GM18858 (cell line): Measurements from ENCODE around the gene PECR.
"Not testable (repeated sequence)": the region's sequence is repeated elsewhere in the genome, so short reads cannot be mapped to it uniquely, and the experiment has no call there.

Experiments
- ATAC-seq: cut with Tn5 transposase; IDR thresholded peaks from one replicate; pipeline ENCODE4 v1.9.1; 2021; ENCODE audit not compliant: unreplicated experiment

Gene PECR

DNA sequence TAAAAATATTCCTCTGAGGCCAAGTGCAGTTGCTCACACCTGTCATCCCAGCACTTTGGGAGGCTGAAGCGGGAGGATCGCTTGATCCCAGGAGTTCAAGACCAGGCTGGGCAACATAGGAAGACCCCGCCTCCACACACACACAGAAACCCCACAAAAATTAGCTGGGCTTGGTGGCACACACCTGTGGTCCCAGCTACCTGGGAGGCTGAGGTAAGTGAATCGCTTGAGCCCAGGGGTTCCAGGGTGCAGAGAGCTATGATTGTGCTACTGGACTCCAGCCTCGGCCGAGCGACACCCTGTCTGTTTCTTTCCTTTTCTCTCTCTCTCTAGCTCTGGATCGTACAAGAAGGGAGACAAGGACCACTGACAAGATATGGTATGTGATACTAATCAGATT is 25.7 kb upstream of the PECR start:
- no peak for ATAC-seq

DNA sequence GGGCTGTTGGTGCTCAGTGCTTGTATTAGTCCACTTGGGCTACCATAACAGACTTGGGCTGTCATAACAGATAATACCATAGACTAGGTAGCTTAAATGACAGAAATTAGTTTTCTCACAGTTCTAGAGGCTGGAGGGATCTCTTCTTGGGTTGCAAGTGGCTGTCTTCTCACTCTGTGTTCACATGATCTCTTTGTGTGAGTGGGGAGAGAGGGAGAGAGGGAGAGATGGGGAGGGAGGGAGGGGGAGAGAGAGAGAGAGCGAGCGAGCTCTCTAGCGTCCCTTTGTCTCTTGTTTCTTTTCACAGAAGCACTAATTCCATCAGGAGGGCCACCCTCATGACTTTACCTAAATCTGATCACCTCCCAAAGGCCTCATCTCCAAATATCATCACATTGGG is 23.1 kb upstream of the PECR start:
- no peak for ATAC-seq

DNA sequence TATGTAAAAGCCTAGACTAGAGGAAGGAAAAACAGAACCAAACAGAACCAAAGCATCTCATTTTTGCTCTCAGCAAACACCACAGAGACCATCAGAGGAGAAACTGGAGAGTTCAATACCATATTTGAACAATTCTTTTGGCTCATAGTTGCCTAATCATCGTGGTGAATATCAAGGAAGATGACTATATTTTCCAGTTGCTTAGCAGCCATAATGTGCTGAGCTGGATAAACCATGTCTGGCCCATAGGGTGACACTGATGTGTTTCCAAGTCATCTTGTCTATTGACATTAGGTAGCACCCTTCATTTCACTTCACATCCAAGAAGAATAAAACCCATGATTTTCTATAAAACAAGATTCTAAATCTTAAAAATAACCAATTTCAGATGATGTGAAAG is 21.6 kb upstream of the PECR start:
- no peak for ATAC-seq

DNA sequence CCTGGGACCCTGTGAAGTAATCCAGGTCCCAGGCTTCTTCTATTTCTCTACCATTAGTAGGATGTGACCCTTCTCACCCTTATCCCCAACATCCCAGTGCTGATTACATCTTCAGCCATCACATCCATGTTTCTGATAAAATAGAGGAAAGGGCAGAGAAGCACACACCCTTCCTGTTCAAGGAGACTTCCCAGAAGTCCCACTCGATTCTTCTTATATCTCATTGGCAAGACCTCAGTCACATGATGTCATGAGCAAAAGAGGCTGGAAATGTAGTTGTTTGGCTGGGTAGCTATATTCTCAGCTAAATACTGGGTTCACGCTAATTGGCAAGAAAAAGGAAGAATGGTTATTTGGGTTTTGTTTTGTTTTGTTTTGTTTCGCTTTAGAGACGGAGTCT is 19.5 kb upstream of the PECR start:
- no peak for ATAC-seq

DNA sequence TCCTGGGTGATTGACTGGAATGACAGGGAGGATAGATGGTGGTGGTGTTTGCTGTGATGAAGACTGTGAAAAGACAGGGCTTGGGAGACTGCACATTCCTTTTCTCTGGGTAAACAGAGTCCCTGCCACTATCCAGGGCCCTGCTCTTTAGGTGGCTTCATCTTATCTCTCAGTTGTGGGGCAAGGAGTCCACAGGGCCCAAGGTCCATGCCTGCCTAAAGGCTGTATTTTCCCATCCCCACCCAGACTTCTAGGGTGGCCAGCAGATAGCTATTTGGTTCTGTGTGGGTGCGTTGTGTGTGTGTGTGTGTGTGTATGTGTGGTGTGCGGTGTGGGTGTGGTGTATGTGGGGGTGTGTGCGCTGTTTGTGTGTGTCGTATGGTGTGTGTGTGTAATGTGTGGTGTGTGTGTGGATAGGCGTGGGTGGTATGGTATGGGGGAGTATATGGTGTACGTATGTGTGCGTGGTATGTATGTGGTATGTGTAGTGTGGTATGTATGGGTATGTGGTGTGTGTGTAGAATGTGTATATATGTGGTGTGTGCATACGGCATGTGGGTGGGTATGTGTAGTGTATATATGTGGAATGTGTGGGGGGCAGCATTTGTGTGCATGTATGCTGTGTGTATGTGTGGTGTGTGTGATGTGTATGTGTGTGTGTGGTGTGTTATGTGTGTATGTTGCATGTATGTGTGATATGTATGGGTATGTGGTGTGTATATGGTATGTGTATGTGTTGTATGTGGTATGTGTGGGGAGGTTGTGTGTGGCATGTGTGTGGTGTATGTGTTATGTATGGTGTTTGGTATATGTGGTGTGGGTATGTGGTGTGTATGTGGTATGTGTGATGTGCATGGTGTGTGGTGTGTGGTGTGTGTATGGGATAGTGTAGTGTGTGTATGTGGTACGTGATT is 17.1 kb upstream of the PECR start:
- ATAC-seq = no peak

DNA sequence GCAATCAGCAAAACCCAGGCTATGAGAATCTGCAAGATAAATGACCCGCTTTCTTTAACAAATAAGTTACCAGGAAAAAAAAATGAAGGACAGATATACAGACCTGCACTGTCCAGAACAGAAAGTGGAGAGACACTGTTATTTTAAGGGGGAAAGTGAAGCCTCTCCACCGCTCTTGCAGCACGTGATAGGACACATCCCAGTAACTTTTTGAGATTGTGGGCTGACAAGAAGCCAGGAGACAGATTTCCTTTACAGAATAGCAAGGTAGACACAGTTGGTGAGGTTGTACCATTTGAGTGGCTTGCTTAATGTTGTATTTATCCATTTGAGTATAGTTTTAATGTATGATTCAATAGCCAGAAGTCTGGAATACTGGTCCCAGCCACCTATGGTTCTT is 13.1 kb upstream of the PECR start:
- ATAC-seq = no peak

DNA sequence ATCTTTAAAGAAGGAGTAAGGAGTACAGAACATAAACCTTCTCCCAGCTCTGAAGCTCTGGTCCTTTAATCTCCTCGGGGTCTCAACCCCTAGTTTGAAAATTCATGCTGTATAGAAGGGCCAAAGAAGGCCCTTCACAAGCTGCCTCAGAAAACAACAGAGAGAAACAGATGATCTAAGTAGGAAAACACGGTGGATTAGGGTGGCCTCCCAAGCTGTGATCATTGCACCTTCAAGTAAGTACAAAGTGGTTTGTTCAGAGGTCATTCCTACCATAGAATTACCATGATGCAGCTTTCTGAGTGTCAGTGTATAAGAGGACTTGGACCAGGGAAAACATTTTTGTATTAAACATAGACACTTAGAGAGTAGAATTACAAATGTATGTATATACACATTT is 11.0 kb upstream of the PECR start:
- ATAC-seq = no peak

DNA sequence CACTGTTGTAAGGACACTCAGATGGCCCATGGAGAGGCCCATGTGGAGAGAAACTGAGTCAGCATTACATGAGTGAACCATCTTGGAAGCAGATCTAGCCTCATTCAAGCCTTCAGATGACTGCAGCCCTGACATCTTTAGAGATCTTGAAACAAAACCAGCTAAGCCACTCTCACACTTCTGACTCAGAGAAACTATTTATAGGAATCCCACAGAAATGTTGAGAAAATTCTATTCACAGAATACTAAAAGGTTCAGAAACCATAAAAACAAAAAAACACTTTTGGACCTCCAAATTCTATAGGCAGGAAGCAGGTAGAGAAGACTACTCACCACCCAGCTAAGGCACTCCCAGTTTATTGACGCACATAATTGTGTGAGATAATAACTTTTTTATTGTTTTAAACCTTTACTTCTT is 8.8 kb upstream of the PECR start:
- ATAC-seq = peak; percentile 67

DNA sequence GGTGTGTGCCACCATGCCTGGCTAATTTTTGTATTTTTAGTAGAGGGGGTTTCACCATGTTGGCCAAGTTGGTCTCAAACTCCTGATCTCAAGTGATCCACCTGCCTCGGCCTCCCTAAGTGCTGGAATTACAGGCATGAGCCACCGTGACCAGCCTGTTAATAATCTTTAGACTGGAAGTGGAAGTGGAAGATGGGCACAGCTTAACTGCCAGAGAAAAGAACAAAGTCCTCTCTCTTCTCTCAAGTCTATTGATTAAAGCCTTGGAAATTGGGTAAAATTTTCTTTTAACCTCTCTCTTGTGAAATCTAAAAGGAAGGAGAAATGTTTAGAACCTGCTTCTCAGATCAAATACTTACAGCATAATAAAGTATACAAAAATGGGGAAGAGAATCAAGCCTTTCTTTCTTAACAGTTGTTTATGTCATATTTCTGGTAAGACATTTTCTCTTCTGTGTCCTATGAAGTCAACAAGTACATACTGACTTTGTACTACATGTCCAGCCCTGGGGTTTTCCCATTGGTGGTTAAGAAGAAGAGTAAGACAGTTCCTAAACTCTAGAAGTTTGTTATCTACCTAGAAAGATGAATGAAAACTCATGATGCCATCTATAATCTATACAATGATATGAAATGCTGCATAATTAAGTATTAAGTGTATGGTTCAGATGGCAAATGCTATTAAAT is 4.7 kb upstream of the PECR start:
- no peak for ATAC-seq

DNA sequence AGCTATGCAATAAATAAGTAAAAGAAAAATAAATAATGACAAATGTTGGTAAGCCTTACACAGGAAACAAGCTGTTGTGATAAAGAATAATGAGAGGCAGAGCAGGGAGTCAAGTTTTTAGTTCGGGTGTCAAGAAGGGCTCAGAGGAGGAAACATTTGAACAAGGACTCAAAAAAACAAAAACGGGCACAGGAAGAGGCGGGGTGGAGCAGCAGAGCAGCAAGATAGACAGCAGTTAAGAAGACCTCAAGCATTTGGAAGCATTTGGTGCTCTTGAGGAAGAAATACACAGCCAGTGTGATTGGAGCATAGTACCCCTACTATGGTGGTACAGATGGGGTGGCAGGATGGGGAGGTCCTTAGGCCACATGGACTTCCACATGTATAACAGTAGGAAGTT is 2.9 kb upstream of the PECR start:
- ATAC-seq = no peak

DNA sequence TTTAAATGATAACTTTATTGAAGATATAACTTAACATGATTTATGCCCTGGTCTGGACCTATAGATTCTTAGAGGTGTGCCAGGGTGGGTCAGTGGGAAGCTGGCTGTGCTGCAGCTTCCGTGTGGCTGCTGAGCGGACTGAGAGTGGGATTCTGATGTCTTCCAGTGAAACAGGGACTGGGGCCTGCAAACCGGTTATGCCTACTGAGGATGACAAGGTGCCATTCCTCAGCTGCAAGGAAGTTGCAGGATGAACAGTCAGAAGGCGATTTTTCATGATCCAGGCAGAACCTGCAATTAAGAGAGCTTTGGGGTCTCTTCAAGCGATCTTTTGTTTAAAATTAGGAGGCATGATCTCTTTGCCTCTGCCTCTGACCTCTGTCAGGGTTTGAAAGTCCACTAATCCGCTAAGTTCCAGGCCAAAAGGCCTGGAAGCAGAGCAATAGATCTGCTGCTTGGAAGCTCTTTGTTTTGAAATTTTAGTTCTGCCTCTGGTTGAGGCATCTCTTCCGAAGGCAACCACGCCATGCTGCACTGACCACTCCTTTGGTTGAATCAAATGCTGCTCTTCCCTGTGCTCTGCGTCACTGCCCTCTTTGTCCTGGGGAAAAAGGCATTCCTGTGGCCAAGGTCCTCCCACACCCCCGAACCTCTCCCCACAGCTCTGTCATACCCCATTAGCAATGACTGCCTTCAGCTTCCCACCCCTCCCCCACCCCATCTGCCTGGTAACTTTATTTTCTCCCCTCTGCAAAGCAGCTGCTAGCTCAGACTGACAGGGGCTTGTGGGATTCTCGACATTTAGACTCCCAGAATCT is 2.1 kb upstream of the PECR start:
- no peak for ATAC-seq

DNA sequence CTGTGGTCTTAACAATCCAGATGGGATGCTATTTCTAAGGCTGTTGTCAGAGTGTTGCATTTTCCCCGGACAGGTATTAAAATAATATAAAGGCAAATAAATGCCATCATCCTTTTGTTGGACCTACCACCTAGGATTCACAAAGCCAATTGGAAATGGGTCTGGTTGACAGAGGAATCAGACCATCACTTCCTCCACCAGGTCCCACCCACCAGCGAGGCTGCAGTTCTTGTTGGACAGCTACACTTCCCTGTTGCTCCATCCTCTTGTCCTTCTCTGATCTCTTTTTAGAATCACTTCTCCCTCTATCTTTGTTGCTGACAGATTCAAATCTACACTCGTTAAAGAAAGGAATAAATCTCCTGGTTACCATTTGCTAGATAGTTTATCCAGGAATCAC is 1.2 kb upstream of the PECR start:
- no peak for ATAC-seq

DNA sequence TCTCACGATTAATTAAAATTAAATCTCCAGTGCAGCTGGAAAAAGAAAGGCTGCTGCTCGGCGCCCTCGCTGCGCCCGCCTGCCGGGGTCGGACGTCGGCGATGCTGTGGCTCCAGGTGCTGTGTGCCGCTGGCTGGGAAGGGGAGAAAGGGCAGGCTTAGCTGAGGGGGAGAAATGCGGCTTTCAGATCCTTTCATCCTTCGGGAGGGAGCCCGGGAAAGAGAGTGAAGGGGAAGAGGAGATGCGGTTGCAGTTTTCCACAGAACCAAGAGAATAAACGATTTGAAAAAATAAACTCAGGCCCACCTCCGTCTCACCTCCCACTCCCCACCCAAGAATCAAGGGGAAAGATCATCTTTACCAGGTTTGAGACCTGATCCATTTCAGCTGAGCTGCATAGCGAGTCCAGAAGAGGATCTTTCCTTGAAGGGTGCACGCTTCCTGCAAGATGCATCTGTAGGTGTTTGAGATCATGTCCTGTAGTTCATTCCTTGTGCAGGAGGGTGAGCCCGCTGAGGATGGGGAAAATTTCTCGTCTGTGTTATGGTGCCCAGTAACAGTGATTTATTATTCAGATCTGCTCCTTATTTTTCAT is 605 bp upstream of the PECR start:
- no peak for ATAC-seq

DNA sequence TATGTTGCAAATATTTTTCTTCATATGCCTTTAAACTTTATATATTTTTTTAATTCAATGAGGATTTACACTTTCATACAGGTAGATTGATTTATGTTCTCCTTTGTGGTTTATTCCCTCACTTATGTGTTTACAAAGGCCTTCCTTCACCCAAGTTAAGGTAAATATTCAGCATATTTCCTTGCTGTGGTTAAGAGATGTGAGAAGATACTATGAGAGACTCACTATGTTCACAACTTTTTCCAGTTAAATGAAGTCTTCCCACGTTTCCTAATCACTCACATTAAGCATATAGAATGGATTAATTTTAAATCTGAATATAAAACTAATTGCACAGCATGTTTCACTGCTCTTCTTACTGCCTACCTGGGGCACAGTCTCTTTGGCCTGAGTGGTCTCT is 597 bp downstream of the PECR start:
- no peak for ATAC-seq

DNA sequence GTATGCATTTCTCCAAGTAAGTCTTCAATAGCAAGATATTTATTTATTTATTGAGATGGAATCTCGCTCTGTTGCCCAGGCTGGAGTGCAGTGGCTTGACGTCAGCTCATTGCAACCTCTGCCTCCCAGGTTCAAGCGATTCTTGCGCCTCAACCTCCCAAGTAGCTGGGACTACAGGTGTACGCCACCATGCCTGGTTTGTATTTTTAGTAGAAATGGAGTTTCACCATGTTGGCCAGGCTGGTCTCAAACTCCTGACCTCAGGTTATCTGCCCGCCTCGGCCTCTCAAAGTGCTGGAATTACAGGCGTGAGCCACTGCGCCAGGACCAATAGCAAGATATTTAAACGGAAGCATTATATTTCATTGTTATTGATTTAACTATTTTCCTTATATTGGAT is 1.6 kb downstream of the PECR start:
- ATAC-seq = not testable (repeated sequence)

DNA sequence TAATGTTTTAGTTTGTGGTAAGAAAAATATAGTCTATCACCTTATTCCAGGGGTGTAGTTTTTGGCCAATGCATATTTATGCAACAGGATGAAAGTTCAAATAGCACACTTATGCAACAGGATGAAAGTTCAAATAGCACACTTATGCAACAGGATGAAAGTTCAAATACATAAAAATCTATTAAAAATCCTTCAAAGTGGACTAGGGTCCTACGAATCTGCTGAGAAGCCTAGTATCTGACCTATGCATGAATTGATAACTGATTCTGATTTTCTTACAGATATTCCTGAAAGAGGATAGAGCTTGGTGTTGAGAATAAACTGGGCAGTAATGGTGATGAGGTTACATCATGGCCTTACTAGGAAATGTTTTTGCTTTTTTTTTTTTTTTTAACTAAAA is 2.8 kb downstream of the PECR start:
- no peak for ATAC-seq

DNA sequence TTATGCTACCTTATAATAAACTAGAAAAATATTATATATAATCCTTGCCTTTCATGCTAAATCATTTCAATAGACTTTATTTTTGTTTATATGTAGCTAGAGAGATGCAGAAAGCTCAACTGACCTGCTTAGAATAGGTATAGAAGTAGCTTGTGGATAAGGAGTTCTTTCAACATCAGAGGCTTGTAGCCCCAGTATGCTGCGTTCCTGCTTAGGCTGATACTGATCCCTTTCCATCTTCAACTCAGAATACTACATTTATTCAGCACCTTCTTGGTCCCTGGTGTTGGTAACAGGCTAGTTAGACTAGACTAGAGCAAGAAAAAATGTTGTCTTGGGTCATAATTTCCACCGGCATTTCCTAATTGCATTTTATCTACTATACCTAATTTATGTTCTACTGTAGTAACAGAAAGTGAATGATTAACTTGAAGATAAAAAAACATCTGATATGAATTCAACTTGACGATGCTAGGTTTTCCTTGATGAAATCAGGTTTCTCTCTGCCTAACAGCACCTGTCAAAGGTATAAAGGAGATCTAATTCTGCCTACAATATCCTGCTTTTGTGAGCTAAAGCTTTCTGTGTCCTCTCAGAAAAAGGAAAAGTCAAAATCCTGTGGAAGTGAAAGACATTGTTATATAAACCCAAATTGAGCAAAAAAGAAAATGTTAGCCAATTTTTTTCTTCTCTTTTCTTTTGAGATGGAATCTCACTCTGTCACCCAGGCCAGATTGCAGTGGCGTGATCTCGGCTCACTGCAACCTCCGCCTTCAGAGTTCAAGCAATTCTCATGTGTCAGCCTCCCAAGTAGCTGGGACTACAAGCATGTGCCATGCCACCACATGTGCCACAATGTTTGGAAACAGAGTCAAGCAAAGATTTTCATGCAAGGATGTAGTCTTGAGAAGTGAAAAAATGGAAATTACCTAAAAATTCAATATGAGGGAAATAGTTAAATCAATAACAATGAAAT is 5.8 kb downstream of the PECR start:
- no peak for ATAC-seq

DNA sequence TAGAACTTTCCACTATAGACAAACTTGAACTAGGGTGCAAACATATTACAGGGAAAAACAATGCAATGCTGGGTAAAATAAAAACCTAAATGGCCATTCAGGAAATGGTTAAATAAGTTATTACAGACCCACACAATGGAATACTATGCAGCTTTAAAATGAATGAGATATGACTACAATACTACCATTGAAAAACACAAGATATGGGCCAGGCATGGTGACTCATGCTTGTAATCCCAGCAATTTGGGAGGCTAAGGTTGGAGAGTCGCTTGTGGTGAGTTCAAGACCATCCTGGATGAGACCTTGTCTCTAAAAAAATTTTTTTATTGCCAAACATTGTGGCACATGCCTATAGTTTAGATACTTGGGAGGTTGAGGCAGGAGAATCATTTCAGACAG is 6.8 kb downstream of the PECR start:
- ATAC-seq = no peak

DNA sequence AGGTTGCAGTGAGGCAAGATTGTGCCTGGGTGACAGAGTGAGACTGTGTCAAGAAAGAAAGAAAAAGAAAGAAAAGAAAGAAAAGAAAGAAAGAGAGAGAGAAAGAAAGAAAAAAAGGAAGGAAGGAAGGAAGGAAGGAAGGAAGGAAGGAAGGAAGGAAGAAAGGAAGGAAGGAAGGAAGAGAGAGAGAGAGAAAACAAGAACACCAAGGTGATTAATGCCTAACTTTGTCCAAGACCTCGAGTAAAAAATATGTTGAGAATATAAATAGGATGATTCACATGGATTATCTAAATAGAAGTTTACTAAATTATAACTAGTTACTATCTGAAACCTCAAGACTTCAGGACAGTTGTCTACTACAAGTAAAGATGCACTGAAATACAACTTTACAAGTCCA is 7.2 kb downstream of the PECR start:
- ATAC-seq = no peak

DNA sequence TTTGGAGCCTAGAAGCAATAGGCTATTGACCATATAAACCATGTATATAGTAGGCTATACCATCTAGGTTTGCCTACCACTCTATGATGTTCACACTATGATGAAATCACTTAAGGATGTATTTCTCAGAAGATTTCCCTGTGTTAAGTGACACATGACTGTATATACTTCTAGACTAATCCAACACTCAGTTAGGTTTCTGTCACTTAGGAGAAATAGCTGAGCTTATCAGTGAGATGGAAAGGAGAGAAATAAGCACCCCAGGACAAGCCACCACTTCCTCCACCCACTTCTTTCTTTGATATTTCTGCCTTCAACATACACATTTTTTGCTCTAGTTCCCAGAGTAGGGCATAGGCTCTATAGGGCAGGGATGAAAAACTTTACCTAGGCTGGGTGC is 7.8 kb downstream of the PECR start:
- no peak for ATAC-seq
